Liver (tissue), 9 donors: ENCODE data around the gene DPYD. TPM values are rescaled to one million over a fixed set of nuclear protein-coding genes. Genes with fewer than 3 reads are reported as not detected.

Source experiments
- DNase-seq: peaks from one replicate; pipeline ENCODE4 v3.0.0-alpha.2; 2017; ENCODE audit warnings: low spot score
- H3K27ac ChIP-seq, 2 donors: one replicate each; pipeline ENCODE4 v1.7.0; 2013; ENCODE audit warnings: inconsistent platforms in 2 of 2, low read length in 2 of 2, control low read depth in 1 of 2, low read depth in 1 of 2, mild to moderate bottlenecking in 1 of 2
- H3K27me3 ChIP-seq, 4 donors: one replicate each; pipeline versions ENCODE4 v1.6.1 to v1.7.0; 2013; ENCODE audit warnings: low read length in 3 of 4, inconsistent platforms in 1 of 4, mild to moderate bottlenecking in 1 of 4, moderate library complexity in 1 of 4; ENCODE audit not compliant: control insufficient read depth in 4 of 4, insufficient read depth in 4 of 4
- H3K36me3 ChIP-seq, 4 donors: one replicate each; pipeline versions ENCODE4 v1.6.1 to v1.7.0; 2013; ENCODE audit warnings: low read length in 3 of 4, mild to moderate bottlenecking in 3 of 4, low read depth in 1 of 4, moderate library complexity in 1 of 4; ENCODE audit not compliant: control insufficient read depth in 4 of 4, insufficient read depth in 3 of 4
- H3K4me1 ChIP-seq, 4 donors: one replicate each; pipeline versions ENCODE4 v1.6.1 to v1.7.0; 2013; ENCODE audit warnings: low read length in 3 of 4, mild to moderate bottlenecking in 3 of 4, moderate library complexity in 1 of 4; ENCODE audit not compliant: control insufficient read depth in 4 of 4, insufficient read depth in 4 of 4
- H3K4me3 ChIP-seq, 3 donors: one replicate each; pipeline versions ENCODE4 v1.6.1 to v1.7.0; 2013; ENCODE audit warnings: low read length in 3 of 3, control low read depth in 1 of 3, low read depth in 1 of 3, mild to moderate bottlenecking in 1 of 3
- H3K9ac ChIP-seq, 2 donors: one replicate each; pipeline ENCODE4 v1.7.0; 2013; ENCODE audit warnings: low read length in 2 of 2, mild to moderate bottlenecking in 2 of 2, moderate library complexity in 2 of 2, control low read depth in 1 of 2, low read depth in 1 of 2
- H3K9me3 ChIP-seq, 4 donors: one replicate each; pipeline versions ENCODE4 v1.6.1 to v1.7.0; 2013; ENCODE audit warnings: low read length in 3 of 4; ENCODE audit not compliant: control insufficient read depth in 4 of 4
- EGR1 ChIP-seq, 2 donors: IDR thresholded peaks; 2 replicates each; pipeline ENCODE4 v1.6.1; 2016 to 2018; ENCODE audit warnings: antibody characterized with exemption in 2 of 2, low read depth in 2 of 2
- FOXA1 ChIP-seq: IDR thresholded peaks from 2 replicates; pipeline ENCODE4 v1.6.1; 2016; ENCODE audit warnings: antibody characterized with exemption
- FOXA2 ChIP-seq: IDR thresholded peaks from 2 replicates; pipeline ENCODE4 v1.6.1; 2016; ENCODE audit warnings: antibody characterized with exemption
- GABPA ChIP-seq, 2 donors: IDR thresholded peaks in 1 of 2; conservative IDR thresholded peaks in 1 of 2; 2 replicates each; pipeline ENCODE4 v1.6.1; 2016; ENCODE audit warnings: antibody characterized with exemption in 2 of 2, mild to moderate bottlenecking in 1 of 2, moderate library complexity in 1 of 2
- HNF4A ChIP-seq, 2 donors: conservative IDR thresholded peaks; 2 replicates each; pipeline ENCODE4 v1.6.1; 2016; ENCODE audit warnings: antibody characterized with exemption in 2 of 2, mild to moderate bottlenecking in 2 of 2
- JUND ChIP-seq, 2 donors: IDR thresholded peaks; 2 replicates each; pipeline ENCODE4 v1.6.1; 2016; ENCODE audit warnings: antibody characterized with exemption in 2 of 2
- NR2F2 ChIP-seq: IDR thresholded peaks from 2 replicates; pipeline ENCODE4 v1.6.1; 2016; ENCODE audit warnings: antibody characterized with exemption
- RAD21 ChIP-seq, 2 donors: IDR thresholded peaks; 2 replicates each; pipeline ENCODE4 v1.6.1; 2016; ENCODE audit warnings: antibody characterized with exemption in 2 of 2, mild to moderate bottlenecking in 2 of 2
- YY1 ChIP-seq: IDR thresholded peaks from 2 replicates; pipeline ENCODE4 v1.6.1; 2016; ENCODE audit warnings: antibody characterized with exemption, mild to moderate bottlenecking
- WGBS: extraction: QIAGEN DNeasy Blood & Tissue Kit; methylation state at CpG from one replicate; pipeline ENCODE4 v1.1.7; 2013; 5-methylcytosine and 5-hydroxymethylcytosine counted together
- polyA plus RNA-seq, 2 donors: library from polyadenylated mRNA; stranded (reverse) in 1 of 2; unstranded in 1 of 2; fragments of 200-250 nt in 1 of 2; fragments of >200 nt in 1 of 2; fragmentation: Nextera tagmentation in 1 of 2; extraction: Ambion mirVana in 1 of 2; gene quantifications; one replicate each; pipeline versions ENCODE4 v1.2.1 to v1.2.3, GENCODE V29; 2013 to 2015
- total RNA-seq, 2 donors: library from RNA; depleted of rRNA; stranded (reverse); fragments of >200 nt; gene quantifications; one replicate each; pipeline ENCODE4 v1.2.3, GENCODE V29; 2014
- TF ChIP-seq, protein P1 (sequence below): IDR thresholded peaks from 2 replicates; pipeline ENCODE4 v1.6.1; 2016; ENCODE audit warnings: antibody characterized with exemption, mild to moderate bottlenecking
- TF ChIP-seq, protein P2 (sequence below): IDR thresholded peaks from 2 replicates; pipeline ENCODE4 v1.6.1; 2016; ENCODE audit warnings: antibody characterized with exemption
- TF ChIP-seq, protein P3 (sequence below): fragments of 150-350 bp; IDR thresholded peaks from 2 replicates; pipeline ENCODE4 v1.5.1; 2017; ENCODE audit warnings: improper control_type of control experiment, low read depth, low read length; ENCODE audit not compliant: missing input control
- TF ChIP-seq, protein P4 (sequence below): IDR thresholded peaks from 2 replicates; pipeline ENCODE4 v1.6.1; 2016; ENCODE audit warnings: antibody characterized with exemption
- TF ChIP-seq, protein P5 (sequence below): IDR thresholded peaks from 2 replicates; pipeline ENCODE4 v1.6.1; 2016; ENCODE audit warnings: antibody characterized with exemption
- donor health status: healthy.
- donor health status: healthy.
- donor health status: healthy.
- donor health status: healthy.
- donor health status: healthy.

The DPYD gene
- total and polyA plus RNA-seq, 4 donors: 16.2 to 142 (median 47.0) TPM

DNA sequence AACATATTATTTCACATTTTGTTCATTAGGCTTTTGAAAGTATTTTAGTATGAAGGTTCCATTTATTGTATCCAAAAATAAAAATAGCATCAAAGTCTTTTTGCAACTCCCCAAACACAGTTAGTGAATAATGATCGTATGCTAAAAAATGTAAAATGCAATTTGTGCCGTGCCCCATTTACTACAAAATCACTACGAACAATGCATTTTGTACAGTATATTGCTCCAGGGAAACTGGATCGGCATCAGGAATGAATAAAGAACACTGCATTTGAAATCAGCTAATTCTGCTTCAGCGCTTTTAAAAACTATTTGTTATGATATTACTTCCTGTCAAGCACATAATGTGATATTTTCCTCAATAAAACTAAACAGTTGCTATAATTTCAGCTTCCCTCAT lies 547.8 kb downstream of the DPYD start (continued):
- TF ChIP-seq, protein P1, sequence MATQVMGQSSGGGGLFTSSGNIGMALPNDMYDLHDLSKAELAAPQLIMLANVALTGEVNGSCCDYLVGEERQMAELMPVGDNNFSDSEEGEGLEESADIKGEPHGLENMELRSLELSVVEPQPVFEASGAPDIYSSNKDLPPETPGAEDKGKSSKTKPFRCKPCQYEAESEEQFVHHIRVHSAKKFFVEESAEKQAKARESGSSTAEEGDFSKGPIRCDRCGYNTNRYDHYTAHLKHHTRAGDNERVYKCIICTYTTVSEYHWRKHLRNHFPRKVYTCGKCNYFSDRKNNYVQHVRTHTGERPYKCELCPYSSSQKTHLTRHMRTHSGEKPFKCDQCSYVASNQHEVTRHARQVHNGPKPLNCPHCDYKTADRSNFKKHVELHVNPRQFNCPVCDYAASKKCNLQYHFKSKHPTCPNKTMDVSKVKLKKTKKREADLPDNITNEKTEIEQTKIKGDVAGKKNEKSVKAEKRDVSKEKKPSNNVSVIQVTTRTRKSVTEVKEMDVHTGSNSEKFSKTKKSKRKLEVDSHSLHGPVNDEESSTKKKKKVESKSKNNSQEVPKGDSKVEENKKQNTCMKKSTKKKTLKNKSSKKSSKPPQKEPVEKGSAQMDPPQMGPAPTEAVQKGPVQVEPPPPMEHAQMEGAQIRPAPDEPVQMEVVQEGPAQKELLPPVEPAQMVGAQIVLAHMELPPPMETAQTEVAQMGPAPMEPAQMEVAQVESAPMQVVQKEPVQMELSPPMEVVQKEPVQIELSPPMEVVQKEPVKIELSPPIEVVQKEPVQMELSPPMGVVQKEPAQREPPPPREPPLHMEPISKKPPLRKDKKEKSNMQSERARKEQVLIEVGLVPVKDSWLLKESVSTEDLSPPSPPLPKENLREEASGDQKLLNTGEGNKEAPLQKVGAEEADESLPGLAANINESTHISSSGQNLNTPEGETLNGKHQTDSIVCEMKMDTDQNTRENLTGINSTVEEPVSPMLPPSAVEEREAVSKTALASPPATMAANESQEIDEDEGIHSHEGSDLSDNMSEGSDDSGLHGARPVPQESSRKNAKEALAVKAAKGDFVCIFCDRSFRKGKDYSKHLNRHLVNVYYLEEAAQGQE: no peak

DNA sequence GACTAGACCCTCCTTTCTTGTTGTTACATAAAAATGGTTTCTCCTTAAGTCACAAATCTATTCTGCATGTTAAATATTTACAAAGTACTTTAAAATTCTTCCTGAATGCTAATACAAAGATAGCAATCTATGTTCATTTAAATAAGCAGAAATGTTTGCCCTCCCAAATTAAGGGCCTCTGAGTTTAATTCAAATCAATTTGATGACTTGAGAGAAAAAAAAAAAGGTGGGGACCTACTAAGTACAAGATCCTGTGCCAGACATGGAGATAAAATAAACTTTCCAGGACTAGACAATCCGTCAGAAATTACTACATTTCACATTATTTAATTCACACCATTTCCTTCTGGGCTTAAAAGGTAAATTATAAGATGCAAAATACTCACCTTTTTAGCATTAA lies 548.3 kb downstream of the DPYD start:
- TF ChIP-seq, protein P1: no peak
- TF ChIP-seq NR2F2: no peak
- Histone ChIP-seq H3K9me3 (no peaks in the 10 kb centered on the region), H3K4me3 (no peak overlapping the region), H3K9ac (no peak overlapping the region), H3K4me1 (no peaks in the 10 kb centered on the region), H3K27me3 (no peaks in the 10 kb centered on the region), H3K27ac (no peak overlapping the region), H3K36me3 (peaks cover 0 to 5% (median 3%) of the 10 kb centered on the region in 4 donors)
- no peak for DNase-seq
- WGBS: 94% methylated on average over 1 of the region's 1 CpG

DNA sequence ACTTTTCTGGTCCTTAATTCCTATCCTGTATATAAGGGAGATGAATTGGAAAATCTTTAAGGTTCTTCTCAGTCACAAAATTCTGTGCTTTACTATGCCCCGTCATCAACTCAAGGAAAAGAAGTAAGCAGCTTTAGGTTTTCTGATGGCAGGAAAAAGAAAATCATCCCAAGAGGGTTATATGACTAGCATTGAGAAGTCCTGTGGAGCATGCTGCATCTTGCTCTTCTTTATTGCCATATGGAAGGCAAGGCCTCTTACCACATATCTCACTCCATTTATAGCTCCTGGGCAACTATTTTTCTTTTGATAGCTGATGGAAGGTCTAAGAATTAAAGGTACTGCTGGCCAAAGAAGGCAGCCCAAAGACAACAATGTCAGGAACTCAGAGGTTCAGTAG lies 552.5 kb downstream of the DPYD start:
- TF ChIP-seq, protein P2, sequence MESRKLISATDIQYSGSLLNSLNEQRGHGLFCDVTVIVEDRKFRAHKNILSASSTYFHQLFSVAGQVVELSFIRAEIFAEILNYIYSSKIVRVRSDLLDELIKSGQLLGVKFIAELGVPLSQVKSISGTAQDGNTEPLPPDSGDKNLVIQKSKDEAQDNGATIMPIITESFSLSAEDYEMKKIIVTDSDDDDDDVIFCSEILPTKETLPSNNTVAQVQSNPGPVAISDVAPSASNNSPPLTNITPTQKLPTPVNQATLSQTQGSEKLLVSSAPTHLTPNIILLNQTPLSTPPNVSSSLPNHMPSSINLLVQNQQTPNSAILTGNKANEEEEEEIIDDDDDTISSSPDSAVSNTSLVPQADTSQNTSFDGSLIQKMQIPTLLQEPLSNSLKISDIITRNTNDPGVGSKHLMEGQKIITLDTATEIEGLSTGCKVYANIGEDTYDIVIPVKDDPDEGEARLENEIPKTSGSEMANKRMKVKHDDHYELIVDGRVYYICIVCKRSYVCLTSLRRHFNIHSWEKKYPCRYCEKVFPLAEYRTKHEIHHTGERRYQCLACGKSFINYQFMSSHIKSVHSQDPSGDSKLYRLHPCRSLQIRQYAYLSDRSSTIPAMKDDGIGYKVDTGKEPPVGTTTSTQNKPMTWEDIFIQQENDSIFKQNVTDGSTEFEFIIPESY: no peak
- TF ChIP-seq JUND (IDR thresholded peaks at IDR 0.05) (no peak), YY1 (no peak), RAD21 (IDR thresholded peaks at IDR 0.05) (no peak), FOXA1 (no peak), GABPA (IDR thresholded peaks at IDR 0.05 in 1 of 2, conservative IDR thresholded peaks at IDR 0.05 in 1 of 2) (no peak), FOXA2 (no peak), HNF4A (conservative IDR thresholded peaks at IDR 0.05) (no peak), EGR1 (IDR thresholded peaks at IDR 0.05; ENCODE audit: low read depth in 2 of 2) (no peak)
- TF ChIP-seq, protein P3, sequence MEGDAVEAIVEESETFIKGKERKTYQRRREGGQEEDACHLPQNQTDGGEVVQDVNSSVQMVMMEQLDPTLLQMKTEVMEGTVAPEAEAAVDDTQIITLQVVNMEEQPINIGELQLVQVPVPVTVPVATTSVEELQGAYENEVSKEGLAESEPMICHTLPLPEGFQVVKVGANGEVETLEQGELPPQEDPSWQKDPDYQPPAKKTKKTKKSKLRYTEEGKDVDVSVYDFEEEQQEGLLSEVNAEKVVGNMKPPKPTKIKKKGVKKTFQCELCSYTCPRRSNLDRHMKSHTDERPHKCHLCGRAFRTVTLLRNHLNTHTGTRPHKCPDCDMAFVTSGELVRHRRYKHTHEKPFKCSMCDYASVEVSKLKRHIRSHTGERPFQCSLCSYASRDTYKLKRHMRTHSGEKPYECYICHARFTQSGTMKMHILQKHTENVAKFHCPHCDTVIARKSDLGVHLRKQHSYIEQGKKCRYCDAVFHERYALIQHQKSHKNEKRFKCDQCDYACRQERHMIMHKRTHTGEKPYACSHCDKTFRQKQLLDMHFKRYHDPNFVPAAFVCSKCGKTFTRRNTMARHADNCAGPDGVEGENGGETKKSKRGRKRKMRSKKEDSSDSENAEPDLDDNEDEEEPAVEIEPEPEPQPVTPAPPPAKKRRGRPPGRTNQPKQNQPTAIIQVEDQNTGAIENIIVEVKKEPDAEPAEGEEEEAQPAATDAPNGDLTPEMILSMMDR: no peak
- TF ChIP-seq, protein P4, sequence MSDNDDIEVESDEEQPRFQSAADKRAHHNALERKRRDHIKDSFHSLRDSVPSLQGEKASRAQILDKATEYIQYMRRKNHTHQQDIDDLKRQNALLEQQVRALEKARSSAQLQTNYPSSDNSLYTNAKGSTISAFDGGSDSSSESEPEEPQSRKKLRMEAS: no peak
- TF ChIP-seq, protein P1: no peak
- TF ChIP-seq, protein P5, sequence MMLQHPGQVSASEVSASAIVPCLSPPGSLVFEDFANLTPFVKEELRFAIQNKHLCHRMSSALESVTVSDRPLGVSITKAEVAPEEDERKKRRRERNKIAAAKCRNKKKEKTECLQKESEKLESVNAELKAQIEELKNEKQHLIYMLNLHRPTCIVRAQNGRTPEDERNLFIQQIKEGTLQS: no peak
- no peaks in the 10 kb centered on the region for H3K9me3 ChIP-seq
- H3K27ac ChIP-seq: no peak overlapping the region
- H3K9ac ChIP-seq: no peak overlapping the region
- no peak for DNase-seq
- no peaks in the 10 kb centered on the region for H3K4me1 ChIP-seq
- no peaks in the 10 kb centered on the region for H3K27me3 ChIP-seq
- no peak overlapping the region for H3K4me3 ChIP-seq
- peaks cover 0 to 14% (median 4%) of the 10 kb centered on the region in 4 donors for H3K36me3 ChIP-seq
- WGBS: 96% methylated on average over 1 of the region's 1 CpG
